K562 treated with DMSO at 1 percent for 4 hours (cell line): Measurements from ENCODE around the gene PLCXD3. TPM values are rescaled to one million over a fixed set of nuclear protein-coding genes. Genes with fewer than 3 reads are reported as not detected.

ENCODE experiments used
- total RNA-seq: library from RNA; unstranded; fragments of 300-600 nt; gene quantifications from 2 replicates; pipeline ENCODE4 v1.2.3, GENCODE V29; 2022; ENCODE audit not compliant: insufficient read depth

PLCXD3 gene
- total RNA-seq, result not detected in 2 replicates

GRCh38 chr5:41510176-41510831 lies at the start of gene PLCXD3:
Gene PLCXD3 (minus strand): TSS chr5:41510601. CDS start chr5:41510526, 75 bp downstream.

